HG03354 (cell line): ENCODE results near the gene CDK6.

Experiments
- ATAC-seq: cut with Tn5 transposase; IDR thresholded peaks from one replicate; pipeline ENCODE4 v1.9.1; 2021; ENCODE audit warnings: mild to moderate bottlenecking; ENCODE audit not compliant: unreplicated experiment, poor library complexity, severe bottlenecking

The CDK6 gene

DNA sequence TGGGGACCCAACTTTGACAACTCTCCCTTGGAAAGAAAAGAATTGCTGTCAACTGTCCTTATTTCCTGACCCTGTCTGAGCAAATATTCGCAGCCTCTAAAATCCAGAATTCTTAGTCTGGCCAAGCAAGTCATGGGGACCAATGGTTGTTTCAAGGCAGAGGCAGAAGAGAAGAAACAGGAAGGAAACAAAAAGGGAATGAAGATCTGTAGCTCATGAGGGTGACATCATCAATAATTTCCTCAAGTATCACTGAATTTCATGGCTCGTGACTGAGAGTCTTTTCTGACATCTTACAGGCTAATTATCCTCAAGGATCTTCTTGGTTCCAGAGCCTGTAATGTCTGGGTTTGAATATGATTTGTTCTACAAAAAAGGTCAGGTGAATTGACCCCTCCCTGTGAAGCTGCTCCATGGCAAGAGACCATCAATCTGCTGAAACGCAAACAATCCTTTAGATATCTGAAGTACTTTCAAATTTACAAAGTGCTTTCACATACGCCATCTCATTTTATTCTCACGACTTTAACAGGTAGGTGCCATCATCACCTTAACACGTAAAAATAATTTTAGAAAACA, 5.8 kb downstream of the CDK6 start:
- ATAC-seq, result no peak

GRCh38 chr7:92830027-92830426, 6.3 kb downstream of the CDK6 start:
- ATAC-seq, result no peak

- ATAC-seq, result no peak
These were observed 8.8 kb downstream of the CDK6 start for GRCh38 chr7:92827464-92828120.

DNA sequence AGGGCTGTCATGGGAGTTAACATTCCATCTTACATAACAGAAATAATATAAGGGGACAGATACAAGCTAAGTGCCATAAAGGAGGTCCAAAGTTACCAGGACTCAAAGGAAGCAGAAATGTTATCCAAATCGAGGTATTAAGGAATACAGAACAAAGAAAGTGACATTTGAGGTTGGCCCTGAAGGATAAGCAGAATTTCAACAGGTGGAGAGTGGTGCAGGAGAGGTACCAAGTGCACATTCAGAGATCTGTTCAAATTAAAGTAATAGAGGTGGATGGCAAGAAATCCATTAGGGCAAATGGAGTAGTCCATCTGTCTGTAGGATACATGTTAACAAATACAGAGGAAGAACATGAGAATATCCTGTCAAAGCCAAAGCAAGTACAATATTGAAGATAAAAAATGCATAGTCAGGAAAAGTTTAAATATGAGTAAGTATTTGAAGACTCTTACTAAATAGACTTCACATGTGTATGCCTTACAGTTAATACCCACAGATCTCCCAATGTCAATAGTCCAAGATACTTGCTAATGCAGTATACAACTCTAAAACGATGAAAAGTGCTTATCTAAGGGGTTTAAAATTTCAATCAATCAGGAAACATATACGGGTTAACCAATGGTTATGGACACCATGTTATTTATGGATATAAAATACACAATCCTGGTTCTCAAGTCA, 10.0 kb downstream of the CDK6 start:
- ATAC-seq, result no peak

DNA sequence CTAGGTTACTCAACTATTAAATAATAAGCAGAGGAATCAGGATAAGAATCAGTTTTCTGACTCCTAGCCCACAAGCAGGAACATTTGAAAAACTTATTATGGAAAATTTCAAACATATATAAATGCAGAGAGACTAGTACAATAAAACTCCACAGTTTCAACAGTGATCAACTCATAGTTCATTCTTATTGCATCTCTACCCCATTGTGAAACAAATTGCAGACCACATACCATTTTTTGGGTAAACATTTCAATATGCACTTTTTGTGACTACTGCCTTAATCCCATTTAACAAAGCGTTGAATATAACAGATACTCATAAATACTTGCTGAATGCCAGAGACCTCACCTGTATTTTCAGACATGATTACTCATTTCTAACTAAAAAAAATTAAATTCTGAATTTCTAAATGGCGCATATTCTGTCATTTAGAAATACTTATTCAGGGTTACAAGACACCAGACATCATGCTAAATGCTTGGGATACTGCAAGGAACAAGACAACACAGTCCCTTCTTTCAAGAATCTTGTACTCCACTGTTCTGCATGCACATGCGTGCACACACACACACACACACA, 11.4 kb downstream of the CDK6 start:
- ATAC-seq, result no peak

DNA sequence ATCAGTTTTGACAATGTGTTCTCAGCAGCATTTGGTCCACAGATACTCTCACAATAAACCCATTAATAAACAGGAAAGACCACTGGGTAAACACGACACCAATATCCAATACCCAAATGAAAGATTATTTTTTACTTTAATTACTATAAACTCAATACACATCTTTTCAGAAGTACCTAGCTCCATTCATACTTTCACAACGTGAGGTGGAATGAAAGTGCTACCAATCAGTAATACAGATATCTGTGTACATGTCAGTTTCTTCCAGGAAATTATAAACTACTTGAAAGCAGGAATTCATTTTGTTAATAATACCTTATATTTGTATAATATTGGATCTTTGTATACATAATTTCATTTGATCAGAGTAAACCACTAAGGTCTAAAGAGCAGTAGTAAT, 11.9 kb downstream of the CDK6 start:
- no peak for ATAC-seq

GRCh38 chr7:92823042-92823441, 13.3 kb downstream of the CDK6 start:
- no peak for ATAC-seq

GRCh38 chr7:92820191-92820590, 16.2 kb downstream of the CDK6 start:
- ATAC-seq, result no peak

DNA sequence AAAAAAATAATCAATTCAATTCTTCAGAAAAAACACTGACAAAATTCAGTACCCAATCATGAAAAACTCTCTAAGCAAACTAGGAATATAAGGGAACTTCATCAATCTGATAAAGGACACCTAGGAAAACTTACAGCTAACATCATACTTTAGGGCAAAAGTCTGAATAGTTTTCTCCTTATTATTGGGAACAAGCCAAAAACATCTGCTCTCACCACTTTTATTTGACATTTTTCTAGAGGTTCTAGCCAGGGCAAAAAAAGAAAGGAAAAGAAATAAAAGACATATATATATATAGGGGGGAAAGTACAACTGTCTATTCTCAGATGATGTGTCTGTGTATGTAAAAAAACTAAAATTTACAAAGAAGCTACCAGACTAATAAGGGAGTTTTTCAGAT, 19.0 kb downstream of the CDK6 start:
- no peak for ATAC-seq

GRCh38 chr7:92815412-92815811, 21.0 kb downstream of the CDK6 start:
- peak; percentile 45 for ATAC-seq

DNA sequence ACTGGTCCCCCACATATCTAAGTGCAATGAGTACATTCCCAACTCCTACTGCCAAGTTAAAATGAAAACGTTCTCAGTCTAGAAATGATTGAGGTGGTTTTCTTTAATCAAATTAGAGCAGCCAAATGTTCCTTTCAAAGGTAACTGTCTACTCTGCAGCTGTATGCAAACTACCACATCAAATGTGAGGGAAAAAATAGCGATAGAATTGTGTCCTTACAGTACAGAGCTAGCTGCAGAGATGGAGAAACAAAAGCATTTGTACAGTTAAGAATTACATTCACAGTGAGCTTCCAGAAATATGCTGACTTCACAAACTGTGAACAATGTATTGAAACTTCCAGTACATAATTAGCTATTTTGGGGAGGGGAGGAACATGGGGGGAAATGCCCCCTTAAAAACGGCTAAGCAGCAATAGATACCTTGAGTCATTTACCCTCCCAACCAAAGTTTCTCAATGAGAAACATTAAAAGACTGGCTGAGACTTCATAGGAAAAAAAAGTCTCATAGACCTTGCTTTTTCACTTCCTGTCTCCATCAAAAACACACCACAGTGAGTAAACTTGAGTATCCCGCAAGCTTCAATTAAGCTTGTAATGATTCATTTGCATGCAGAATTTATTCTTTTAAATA, 22.9 kb downstream of the CDK6 start:
- ATAC-seq, result peak; percentile 53

GRCh38 chr7:92811158-92811557, 25.2 kb downstream of the CDK6 start:
- no peak for ATAC-seq

DNA sequence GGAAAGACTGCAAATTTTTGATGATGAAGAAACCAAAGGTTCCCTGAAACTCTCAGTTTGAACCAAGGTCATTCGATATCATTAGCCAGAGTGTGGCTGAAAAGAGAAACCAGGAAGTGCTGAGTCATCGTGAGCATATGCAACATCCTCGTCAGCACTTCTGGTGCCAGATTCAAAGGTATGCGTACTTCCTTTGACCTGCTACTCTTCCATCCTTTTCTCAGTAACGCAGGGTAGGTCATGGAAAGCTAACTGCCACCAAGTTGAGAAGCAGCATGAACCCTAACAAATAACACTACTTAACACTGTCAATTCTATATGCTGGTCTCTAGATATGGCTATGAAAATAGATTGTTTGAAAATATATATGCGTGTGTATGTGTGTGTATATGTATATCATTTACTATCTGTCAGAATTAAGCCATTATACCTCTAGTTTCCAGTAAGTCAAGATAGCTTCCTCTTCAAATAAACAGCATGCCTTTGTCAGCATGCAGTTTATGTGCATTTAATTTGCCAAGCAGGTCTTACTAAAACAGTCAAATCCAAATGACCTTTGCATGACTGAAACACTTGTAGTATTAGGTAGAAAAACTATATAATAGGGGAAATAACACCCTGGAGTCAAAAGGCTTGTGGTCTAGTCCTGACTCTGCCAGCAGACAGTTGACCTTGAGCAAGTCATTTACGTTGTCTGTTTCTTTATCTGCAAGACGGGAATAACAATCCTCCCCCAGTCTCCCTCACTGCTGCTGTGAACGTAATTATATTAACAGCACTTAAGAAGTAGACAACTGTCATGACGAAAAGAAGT, 26.4 kb downstream of the CDK6 start:
- peak; percentile 81 for ATAC-seq

DNA sequence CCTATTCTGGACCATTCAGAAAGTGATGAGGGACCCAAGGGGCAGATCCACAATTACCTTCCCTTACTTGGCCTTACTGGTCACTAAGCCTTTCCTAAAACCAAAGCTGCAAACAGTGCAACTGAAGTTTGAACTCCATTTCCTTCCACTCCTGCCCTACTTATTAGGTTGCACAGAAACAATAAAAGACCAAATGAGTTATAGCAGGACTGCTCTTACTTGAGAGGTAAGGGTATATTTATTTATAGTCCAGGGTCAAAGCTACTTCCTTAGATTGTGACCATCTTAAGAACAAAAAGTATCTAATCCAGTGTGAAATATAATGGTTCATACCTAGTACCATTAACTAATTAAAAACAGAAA, 27.0 kb downstream of the CDK6 start:
- peak; percentile 27 for ATAC-seq

- ATAC-seq, result no peak
These were observed 27.7 kb downstream of the CDK6 start for GRCh38 chr7:92808635-92809034.

DNA sequence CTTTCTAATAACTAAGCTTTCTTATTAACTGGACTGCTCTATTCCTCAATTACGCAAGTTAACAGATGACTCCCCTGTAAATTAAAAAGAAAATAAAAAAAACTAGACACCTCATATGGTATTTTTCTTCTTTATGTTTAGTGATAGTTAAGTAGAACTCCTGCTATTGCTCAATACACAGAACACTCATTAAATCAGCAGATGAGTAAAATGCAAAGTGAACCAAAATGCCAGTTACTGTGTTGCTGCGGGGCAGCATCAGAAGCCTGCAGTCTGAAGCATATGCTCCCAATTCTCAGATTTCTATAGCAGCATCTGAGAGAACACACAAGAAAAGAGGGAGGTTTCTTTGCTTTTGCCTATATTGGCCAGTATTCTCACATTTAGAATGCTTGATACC, 28.4 kb downstream of the CDK6 start:
- no peak for ATAC-seq

- no peak for ATAC-seq
These were observed 29.9 kb downstream of the CDK6 start for GRCh38 chr7:92806496-92806895.

GRCh38 chr7:92802406-92802805, 34.0 kb downstream of the CDK6 start:
- no peak for ATAC-seq

DNA sequence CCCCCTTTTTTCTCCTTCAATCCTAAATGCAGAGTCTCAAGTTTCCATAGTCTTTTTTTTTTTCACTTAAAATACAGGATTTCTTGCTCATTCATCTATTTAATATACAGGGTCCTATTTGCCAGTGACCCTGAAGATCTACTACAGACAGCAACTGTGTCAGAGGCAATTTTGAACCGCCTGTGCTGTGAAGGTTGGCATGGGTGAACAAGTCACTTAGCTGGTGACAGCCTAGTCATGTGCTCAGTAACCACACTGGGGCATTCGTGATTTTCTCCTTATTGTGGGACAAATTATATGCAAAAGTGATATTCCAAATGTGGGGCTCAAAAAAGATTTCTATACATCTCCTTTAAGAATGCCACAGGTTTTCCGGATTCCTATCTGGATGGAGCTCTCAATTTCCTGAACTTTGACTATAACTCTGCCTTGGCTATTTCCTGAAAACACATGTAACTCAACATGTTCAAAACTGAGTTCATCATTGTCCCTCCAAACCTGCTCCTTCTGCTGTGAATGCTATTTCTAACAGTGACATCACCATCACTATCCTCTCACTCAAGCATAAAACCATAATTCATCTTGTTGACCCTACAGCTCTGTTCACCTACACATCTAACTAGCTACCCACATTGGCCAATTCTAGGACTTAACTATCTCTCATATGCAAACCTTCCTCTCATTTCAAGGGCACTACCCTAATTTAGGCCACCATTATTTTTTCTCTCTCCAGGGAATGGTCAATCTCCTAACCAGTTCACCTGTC, 36.7 kb downstream of the CDK6 start:
- ATAC-seq, result peak; percentile 61
